Progenitor cell of endocrine pancreas (in vitro differentiated cells): Measurements from ENCODE around the gene ART4. TPM values are rescaled to one million over a fixed set of nuclear protein-coding genes. Genes with fewer than 3 reads are reported as not detected.

Experiments
- DNase-seq: peaks from one replicate; pipeline ENCODE4 v3.0.0; 2021; ENCODE audit warnings: low spot score; ENCODE audit not compliant: unreplicated experiment
- H3K27ac Mint-ChIP-seq: 2 replicates; pipeline ENCODE4 v1.8.0; 2021; ENCODE audit warnings: mild to moderate bottlenecking, moderate library complexity, mixed read lengths
- H3K27me3 Mint-ChIP-seq: 2 replicates; pipeline ENCODE4 v1.8.0; 2021; ENCODE audit warnings: mixed read lengths
- H3K36me3 Mint-ChIP-seq: 2 replicates; pipeline ENCODE4 v1.8.0; 2022; ENCODE audit warnings: mixed read lengths; ENCODE audit not compliant: insufficient read depth
- H3K4me1 Mint-ChIP-seq: 2 replicates; pipeline ENCODE4 v1.8.0; 2021; ENCODE audit warnings: low read depth, mixed read lengths
- H3K4me3 Mint-ChIP-seq: 2 replicates; pipeline ENCODE4 v1.8.0; 2021; ENCODE audit warnings: low read depth, mild to moderate bottlenecking, moderate library complexity, mixed read lengths
- H3K9me3 Mint-ChIP-seq: 2 replicates; pipeline ENCODE4 v1.8.0; 2021; ENCODE audit warnings: low read depth, mixed read lengths
- total RNA-seq: library from RNA; stranded (reverse); gene quantifications from 2 replicates; pipeline ENCODE4 v1.2.1, GENCODE V29; 2021
- TF ChIP-seq, protein P1 (sequence below): fragments of 200-600 bp; sonication (generic); IDR thresholded peaks from one replicate; pipeline ENCODE4 v1.5.0; 2021; ENCODE audit warnings: antibody characterized with exemption, mild to moderate bottlenecking; ENCODE audit not compliant: unreplicated experiment

Gene ART4
- total RNA-seq, 1 donor from 2014 or later: 0.29 TPM

DNA sequence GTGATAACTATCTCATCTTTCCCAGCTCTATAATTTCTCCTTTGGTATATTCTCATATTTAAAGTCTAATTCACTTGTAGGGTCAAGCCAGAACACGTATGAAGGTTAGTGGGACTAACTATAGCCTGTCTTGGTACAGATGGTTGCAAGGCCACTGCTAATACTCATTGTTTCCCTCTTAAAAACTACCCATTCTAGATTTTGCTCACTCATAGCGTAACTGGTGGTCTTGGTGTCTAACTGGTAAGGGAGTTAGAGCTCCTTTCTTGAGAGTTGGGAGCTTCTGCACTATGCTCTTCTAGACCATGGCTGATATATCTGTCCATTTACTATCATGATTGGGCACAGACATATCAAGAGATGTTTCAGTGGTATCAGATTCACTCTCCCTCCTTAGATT lies 33.5 kb upstream of the ART4 start:
- Mint-ChIP-seq H3K9me3 (no peaks in the 10 kb centered on the region), H3K36me3 (no peaks in the 10 kb centered on the region), H3K27ac (no peak overlapping the region), H3K27me3 (no peaks in the 10 kb centered on the region), H3K4me1 (peaks cover 9% of the 10 kb centered on the region), H3K4me3 (no peak overlapping the region)
- DNase-seq: no peak
- TF ChIP-seq, protein P1, sequence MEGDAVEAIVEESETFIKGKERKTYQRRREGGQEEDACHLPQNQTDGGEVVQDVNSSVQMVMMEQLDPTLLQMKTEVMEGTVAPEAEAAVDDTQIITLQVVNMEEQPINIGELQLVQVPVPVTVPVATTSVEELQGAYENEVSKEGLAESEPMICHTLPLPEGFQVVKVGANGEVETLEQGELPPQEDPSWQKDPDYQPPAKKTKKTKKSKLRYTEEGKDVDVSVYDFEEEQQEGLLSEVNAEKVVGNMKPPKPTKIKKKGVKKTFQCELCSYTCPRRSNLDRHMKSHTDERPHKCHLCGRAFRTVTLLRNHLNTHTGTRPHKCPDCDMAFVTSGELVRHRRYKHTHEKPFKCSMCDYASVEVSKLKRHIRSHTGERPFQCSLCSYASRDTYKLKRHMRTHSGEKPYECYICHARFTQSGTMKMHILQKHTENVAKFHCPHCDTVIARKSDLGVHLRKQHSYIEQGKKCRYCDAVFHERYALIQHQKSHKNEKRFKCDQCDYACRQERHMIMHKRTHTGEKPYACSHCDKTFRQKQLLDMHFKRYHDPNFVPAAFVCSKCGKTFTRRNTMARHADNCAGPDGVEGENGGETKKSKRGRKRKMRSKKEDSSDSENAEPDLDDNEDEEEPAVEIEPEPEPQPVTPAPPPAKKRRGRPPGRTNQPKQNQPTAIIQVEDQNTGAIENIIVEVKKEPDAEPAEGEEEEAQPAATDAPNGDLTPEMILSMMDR: no peak

DNA sequence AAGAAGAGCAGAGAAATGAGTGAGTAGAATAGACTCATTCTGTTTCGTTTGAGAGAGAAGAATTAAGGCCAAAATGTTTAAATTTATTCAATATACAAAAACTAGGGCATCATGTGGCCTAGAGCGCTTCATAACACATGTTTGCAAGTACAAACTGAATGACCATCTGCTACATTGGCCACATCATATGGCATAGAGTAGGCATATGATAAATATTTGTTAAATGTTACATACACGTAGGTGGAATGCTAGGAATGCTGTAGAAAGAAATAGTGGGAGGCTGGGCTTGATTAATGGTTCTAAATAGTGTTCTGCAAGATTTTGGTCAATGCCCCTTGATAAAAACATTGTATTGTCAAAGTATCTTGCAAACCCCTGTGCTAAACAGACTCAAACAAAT lies 31.6 kb upstream of the ART4 start:
- DNase-seq: no peak
- TF ChIP-seq, protein P1: no peak
- Mint-ChIP-seq H3K27me3 (no peaks in the 10 kb centered on the region), H3K27ac (no peak overlapping the region), H3K4me1 (peaks cover 9% of the 10 kb centered on the region), H3K36me3 (no peaks in the 10 kb centered on the region), H3K9me3 (no peaks in the 10 kb centered on the region), H3K4me3 (no peak overlapping the region)

GRCh38 chr12:14873440-14874185 lies 30.3 kb upstream of the ART4 start:
- no peak for DNase-seq
- Mint-ChIP-seq H3K4me1 (peaks cover 9% of the 10 kb centered on the region), H3K27me3 (no peaks in the 10 kb centered on the region), H3K4me3 (no peak overlapping the region), H3K9me3 (no peaks in the 10 kb centered on the region), H3K27ac (no peak overlapping the region), H3K36me3 (no peaks in the 10 kb centered on the region)
- TF ChIP-seq, protein P1: no peak

DNA sequence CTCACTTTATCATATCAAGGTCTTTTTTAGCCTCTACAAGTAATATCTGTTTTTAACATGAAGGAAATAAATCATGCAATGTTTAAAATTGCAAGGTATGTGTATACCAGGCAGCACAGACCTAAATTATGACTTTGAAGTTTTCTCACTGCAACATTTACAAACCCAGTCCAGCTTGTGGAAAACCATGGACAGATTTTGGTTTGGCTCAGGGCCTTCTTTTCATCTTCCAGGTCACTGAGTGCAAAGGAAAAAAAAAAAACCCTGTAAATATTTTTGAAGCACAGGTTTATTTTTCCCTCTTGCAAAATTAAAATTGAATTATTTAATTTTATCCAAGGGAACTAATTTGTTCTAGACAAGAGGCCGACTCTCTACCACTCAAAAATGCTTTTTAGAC lies 28.6 kb upstream of the ART4 start:
- peaks cover 13% of the 10 kb centered on the region for H3K9me3 Mint-ChIP-seq
- H3K27ac Mint-ChIP-seq: no peak overlapping the region
- no peaks in the 10 kb centered on the region for H3K27me3 Mint-ChIP-seq
- TF ChIP-seq, protein P1: no peak
- H3K36me3 Mint-ChIP-seq: no peaks in the 10 kb centered on the region
- no peak for DNase-seq
- peaks cover 9% of the 10 kb centered on the region for H3K4me1 Mint-ChIP-seq
- no peak overlapping the region for H3K4me3 Mint-ChIP-seq

DNA sequence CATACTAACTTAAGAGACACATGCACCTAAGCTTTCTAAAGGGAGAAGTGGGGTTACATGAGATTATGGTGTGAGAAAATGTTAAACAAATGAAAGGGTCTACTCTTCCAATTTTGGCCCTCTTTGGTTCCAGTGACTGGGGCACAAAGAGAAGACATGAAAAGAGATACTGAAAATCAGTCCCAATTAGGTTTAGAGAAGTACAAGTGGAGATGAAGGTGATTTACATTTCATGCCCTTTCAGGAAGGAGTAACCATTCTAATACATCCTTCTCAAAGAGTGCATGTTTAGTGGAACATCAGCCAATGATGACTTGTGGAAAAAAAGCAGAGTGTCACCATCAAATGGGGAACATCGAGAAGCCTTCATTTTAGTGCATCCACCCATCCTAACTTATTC lies 27.9 kb upstream of the ART4 start:
- Mint-ChIP-seq H3K9me3 (peaks cover 13% of the 10 kb centered on the region), H3K36me3 (no peaks in the 10 kb centered on the region), H3K4me3 (no peak overlapping the region), H3K27ac (no peak overlapping the region), H3K27me3 (no peaks in the 10 kb centered on the region), H3K4me1 (peaks cover 9% of the 10 kb centered on the region)
- TF ChIP-seq, protein P1: no peak
- no peak for DNase-seq
